GM18907 (cell line): Measurements from ENCODE around the gene FGF11.

Experiments used
- ATAC-seq: cut with Tn5 transposase; IDR thresholded peaks from one replicate; pipeline ENCODE4 v1.9.1; 2021; ENCODE audit warnings: mild to moderate bottlenecking, moderate library complexity; ENCODE audit not compliant: unreplicated experiment

The FGF11 gene

GRCh38 chr17:7427549-7427948 is 11.8 kb upstream of the FGF11 start:
- ATAC-seq = no peak

GRCh38 chr17:7428557-7428956 is 10.8 kb upstream of the FGF11 start, which contains the start of gene SPEM3:
Gene SPEM3 (plus strand): TSS chr17:7428857. CDS start chr17:7428903, 46 bp downstream.
- ATAC-seq = no peak

DNA sequence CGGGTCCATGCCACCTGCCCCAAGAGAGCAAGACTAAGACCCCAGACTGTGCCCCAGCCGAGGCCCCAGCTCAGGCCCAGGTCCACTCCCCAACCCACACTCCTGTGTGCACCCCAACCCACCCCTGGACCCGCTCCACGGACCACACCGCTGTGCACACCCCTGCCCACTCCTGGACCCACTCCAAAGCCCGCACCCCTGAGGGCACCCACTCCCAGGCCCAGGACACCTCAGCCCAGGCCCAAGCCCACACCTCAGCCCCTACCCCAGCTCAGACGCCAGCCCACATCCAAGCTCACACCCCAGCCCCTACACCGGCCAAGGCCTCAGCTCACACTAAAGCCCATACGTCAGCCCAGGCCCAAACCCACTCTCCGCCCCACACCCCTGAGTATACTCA is 9.6 kb upstream of the FGF11 start:
- ATAC-seq = no peak

- ATAC-seq = no peak
Observed at GRCh38 chr17:7431231-7431630, 8.1 kb upstream of the FGF11 start.

GRCh38 chr17:7432296-7432695 is 7.0 kb upstream of the FGF11 start:
- no peak for ATAC-seq

DNA sequence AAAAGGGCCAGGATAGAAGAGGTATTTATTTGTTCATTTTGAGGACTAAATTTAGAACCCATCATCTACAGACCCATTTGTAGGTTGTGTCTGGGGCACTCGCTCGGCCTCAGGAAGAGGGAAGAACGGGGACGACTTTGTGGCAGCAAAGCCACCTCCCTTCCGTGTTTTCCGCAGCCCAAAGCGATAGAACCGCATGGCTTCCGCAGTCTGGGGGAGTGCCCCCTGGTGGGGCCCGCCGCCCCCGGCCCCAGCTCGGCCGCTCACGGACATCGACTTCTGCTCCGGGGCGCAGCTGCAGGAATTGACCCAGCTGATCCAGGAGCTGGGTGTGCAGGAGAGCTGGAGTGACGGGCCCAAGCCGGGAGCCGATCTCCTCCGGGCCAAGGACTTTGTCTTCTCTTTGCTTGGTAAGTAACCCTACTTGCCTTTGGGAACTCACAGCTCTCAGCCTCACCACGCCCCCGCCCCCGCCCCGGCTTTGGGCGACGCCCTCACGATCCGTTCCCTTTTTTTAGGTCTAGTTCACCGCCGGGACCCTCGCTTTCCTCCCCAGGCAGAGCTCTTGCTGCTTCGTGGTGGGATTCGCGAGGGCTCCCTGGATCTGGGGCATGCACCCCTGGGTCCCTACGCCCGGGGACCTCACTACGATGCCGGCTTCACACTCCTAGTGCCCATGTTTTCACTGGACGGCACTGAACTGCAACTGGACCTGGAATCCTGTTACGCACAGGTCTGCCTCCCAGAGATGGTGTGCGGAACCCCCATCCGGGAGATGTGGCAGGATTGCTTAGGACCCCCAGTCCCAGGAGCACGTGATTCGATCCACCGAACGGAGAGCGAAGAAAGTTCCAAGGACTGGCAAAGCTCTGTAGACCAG is 3.4 kb upstream of the FGF11 start:
- peak; percentile 24 for ATAC-seq

- ATAC-seq = peak; percentile 33
Observed at GRCh38 chr17:7436556-7437368, 2.5 kb upstream of the FGF11 start.

- ATAC-seq = no peak
Observed at GRCh38 chr17:7437369-7437863, 1.9 kb upstream of the FGF11 start.

DNA sequence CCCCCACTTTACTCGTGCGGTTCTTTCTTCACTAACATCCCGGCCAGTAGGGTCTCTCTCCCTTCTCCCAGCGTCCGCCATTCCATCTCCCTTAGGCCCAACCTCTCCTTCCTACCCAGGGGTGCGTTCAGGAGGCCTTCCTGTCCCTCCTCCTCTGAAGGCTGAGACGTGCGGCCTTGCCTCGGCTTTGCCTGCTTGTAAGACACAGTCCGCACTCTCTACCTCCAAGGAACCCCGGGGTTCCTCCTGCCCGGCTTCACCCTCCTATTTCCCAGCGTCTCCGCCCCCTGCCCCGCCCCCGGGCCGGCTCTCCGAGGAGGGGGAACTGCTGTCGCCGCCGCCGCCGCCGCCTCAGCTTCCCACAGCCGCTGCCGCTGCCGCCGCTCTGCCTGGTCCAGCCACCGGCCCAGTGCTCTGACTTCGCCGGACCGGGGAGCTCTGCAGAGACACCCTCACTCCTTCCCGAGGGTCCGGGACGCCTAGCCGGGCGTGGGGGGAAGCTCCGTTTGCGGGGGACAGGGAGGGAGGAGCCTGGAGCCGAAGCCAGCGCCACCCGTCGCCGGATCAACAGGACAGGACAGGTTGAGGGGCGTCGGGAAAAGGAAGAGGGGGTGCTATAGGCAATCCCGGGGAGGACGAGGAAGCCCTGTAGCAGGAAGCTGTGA is 1.2 kb upstream of the FGF11 start:
- no peak for ATAC-seq

GRCh38 chr17:7438656-7439460 is 454 bp upstream of the FGF11 start:
- ATAC-seq = no peak

DNA sequence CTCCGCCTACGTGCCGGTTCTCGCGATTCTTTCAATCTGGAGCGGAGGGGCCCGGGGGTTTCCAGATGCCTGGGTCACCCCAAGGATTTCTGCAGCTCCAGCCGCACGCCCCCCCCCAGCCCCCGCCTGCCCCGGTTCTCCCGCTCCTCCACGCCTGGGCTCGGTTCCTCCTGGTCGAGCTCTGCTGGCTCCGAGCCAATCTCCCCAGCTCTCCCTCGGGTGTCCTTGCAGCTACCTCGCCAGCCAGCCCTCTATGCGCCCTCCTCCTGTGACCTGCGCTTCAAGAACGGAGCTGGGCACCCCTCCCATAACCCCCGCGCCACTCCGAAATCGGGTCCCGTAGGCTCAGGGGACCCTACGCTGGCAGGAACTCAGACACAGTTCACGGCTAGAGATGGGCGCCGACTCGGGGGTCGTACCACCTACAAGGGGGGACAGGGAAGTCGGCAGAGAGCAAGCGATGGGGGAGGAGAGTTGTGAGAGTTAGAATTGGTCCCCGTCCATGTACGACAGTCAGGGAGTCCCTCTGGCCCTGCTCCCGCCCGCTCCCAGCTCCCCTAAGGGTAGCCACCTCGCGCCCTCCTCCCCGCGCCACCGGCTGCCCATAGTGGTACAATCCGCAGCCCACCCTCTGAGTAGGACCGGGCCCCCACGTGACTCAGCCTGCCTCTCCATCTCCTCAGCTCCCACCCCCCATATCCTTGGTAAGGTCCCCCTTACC is 961 bp downstream of the FGF11 start:
- no peak for ATAC-seq

- no peak for ATAC-seq
Observed at GRCh38 chr17:7440834-7441195, 1.5 kb downstream of the FGF11 start.

DNA sequence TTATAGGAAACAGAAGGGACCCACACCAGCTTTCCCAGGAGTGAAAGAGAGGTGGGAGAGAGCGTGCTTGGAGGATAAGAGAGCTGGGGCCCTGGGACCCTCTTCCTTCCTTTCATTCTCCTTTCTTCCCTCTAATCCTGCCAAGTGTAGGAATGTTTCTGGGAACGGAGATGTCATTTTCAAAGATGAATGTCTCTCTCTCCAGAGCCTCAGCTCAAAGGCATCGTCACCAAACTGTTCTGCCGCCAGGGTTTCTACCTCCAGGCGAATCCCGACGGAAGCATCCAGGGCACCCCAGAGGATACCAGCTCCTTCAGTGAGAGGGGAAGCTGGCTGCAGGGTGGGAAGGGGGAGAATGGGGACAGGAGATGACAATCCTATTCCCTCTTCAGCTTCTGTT is 2.0 kb downstream of the FGF11 start:
- no peak for ATAC-seq

- no peak for ATAC-seq
Observed at GRCh38 chr17:7442142-7442541, 2.8 kb downstream of the FGF11 start.

- no peak for ATAC-seq
Observed at GRCh38 chr17:7443499-7444485, 4.5 kb downstream of the FGF11 start.

DNA sequence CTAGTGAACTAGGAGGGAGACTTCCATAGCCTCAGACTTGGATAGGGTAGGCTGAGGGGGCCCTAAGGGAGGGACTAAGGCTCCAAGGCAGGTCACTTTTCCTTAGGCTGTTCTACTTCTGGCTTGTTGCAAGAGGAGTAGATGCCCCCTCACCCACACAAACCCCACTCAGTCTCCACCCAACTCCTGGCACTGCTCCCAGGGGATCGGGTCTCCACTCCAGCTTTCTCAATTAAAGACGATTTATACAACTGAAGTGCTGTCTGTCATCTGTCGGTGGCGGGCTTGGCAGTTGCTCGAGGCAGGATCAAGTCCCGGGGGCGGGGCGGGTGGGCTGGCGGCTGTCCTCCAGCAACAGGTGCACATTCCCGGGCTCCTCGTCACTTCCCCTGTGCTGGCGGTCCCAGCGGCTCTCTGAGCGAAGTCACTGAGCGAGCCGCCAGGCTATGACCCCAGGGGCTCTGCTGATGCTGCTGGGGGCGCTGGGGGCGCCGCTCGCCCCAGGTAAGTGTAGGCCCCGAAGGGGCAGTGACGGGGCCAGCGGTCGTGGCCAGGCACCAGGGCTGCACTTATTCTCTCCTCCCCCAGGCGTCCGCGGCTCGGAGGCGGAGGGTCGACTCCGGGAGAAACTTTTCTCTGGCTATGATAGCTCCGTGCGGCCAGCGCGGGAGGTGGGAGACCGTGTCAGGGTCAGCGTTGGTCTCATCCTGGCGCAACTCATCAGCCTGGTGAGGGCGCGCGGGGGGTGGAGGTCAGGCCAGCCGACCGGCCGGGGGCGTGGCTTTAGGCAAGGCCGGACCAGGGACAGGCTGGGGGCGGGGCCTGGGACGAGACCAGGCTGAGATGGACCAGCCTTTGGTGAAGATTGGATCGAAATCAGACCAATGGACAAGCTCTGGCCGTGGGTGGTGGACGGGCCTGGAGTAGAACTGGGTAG is 5.6 kb downstream of the FGF11 start, which contains the start of gene CHRNB1:
Gene CHRNB1 (plus strand): TSS at position 380 of the 937 bp plus-strand sequence. CDS start 67 bp downstream, at position 447.
- no peak for ATAC-seq

- no peak for ATAC-seq
Observed at GRCh38 chr17:7445619-7445968, 6.3 kb downstream of the FGF11 start.
